B cell (primary cell): ENCODE measurements around the gene ACACB. TPM values are rescaled to one million over a fixed set of nuclear protein-coding genes. Genes with fewer than 3 reads are reported as not detected.

Experiments
- ATAC-seq: fragments of 200-7000 bp; cut with Tn5 transposase; one replicate; pipeline ENCODE4 v1.10.0; 2021; ENCODE audit warnings: low read depth, mild to moderate bottlenecking, moderate number of reproducible peaks, moderate library complexity
- CTCF ChIA-PET: fragments of 350-600 bp; sonication (Branson Sonifier 250); formaldehyde crosslinking; loops from one replicate; lab custom pipeline; 2021; ENCODE audit warnings: antibody characterized with exemption, inconsistent platforms; lab: Charles Lee
- POLR2A ChIA-PET: fragments of 350-600 bp; sonication (Branson Sonifier 250); formaldehyde crosslinking; loops from one replicate; lab custom pipeline; 2021; ENCODE audit warnings: antibody characterized with exemption; lab: Charles Lee
- DNase-seq: peaks from one replicate; pipeline ENCODE4 v3.0.0; 2013
- H2AFZ ChIP-seq: 2 replicates; pipeline ENCODE4 v1.6.1; 2012; ENCODE audit warnings: mild to moderate bottlenecking, low read depth, low read length; ENCODE audit not compliant: insufficient read depth, poor library complexity, severe bottlenecking
- H3K27ac ChIP-seq, 2 donors: 1 replicate in 1 of 2; 2 replicates in 1 of 2; pipeline ENCODE4 v1.5.1; 2012 to 2013; ENCODE audit warnings: low read length in 2 of 2, mild to moderate bottlenecking in 2 of 2, moderate library complexity in 1 of 2
- H3K27me3 ChIP-seq, 4 experiments: fragments of 200-600 bp in 1 of 4; sonication (generic) in 1 of 4; replicated peaks in 1 of 4; 1 replicate in 2 of 4; 2 replicates in 2 of 4; pipeline versions ENCODE4 v1.6.1 to v1.7.0; 2013 to 2016; ENCODE audit warnings: low read length in 3 of 4, mild to moderate bottlenecking in 2 of 4, mixed read lengths in 1 of 4, moderate library complexity in 1 of 4; ENCODE audit not compliant: insufficient read depth in 4 of 4, control insufficient read depth in 3 of 4; ENCODE audit errors: control extremely low read depth in 1 of 4
- H3K36me3 ChIP-seq, 2 experiments: replicated peaks in 1 of 2; 1 replicate in 1 of 2; 2 replicates in 1 of 2; pipeline versions ENCODE4 v1.6.1 to v1.7.1; 2013; ENCODE audit warnings: low read length in 1 of 2; ENCODE audit not compliant: insufficient read depth in 2 of 2, control insufficient read depth in 1 of 2; ENCODE audit errors: control extremely low read depth in 1 of 2, extremely low read depth in 1 of 2
- H3K4me1 ChIP-seq, 2 donors: fragments of 200-600 bp in 1 of 2; sonication (generic) in 1 of 2; 1 replicate in 1 of 2; 2 replicates in 1 of 2; pipeline versions ENCODE4 v1.5.1 to v1.6.1; 2013 to 2017; ENCODE audit warnings: low read length in 2 of 2; ENCODE audit not compliant: control insufficient read depth in 2 of 2, insufficient read depth in 2 of 2
- H3K4me2 ChIP-seq: replicated peaks from 2 replicates; pipeline ENCODE3; 2012; ENCODE audit warnings: mild to moderate bottlenecking, low read depth, low read length; ENCODE audit not compliant: poor library complexity, severe bottlenecking
- H3K4me3 ChIP-seq, 5 experiments: fragments of 200-600 bp in 1 of 5; sonication (generic) in 1 of 5; 1 replicate in 3 of 5; 2 replicates in 2 of 5; pipeline versions ENCODE4 v1.5.1 to v1.7.0; 2011 to 2016; ENCODE audit warnings: low read length in 4 of 5, mild to moderate bottlenecking in 4 of 5, low read depth in 2 of 5, control low read depth in 1 of 5, moderate library complexity in 1 of 5; ENCODE audit not compliant: insufficient read depth in 1 of 5; ENCODE audit errors: control extremely low read depth in 1 of 5, extremely low read depth in 1 of 5
- H3K79me2 ChIP-seq: fragments of 200-600 bp; sonication (generic); one replicate; pipeline ENCODE4 v1.6.0; 2016; ENCODE audit warnings: low read length; ENCODE audit not compliant: control insufficient read depth, insufficient read depth
- H3K9ac ChIP-seq: fragments of 200-600 bp; sonication (generic); 2 replicates; pipeline ENCODE4 v1.6.1; 2017; ENCODE audit warnings: mild to moderate bottlenecking, low read length, moderate library complexity
- H3K9me3 ChIP-seq, 3 donors: one replicate each; pipeline versions ENCODE4 v1.6.1 to v1.7.1; 2013; ENCODE audit warnings: low read length in 2 of 3; ENCODE audit not compliant: control insufficient read depth in 2 of 3, insufficient read depth in 1 of 3; ENCODE audit errors: control extremely low read depth in 1 of 3
- H4K20me1 ChIP-seq: 2 replicates; pipeline ENCODE4 v1.6.0; 2012; ENCODE audit warnings: mild to moderate bottlenecking, low read length; ENCODE audit not compliant: insufficient read depth, control insufficient read depth, poor library complexity, severe bottlenecking
- H3K27ac Mint-ChIP-seq: one replicate; pipeline ENCODE4 v1.8.0; 2021; ENCODE audit warnings: mixed read lengths
- H3K27me3 Mint-ChIP-seq: one replicate; pipeline ENCODE4 v1.8.0; 2021; ENCODE audit warnings: mixed read lengths
- H3K4me1 Mint-ChIP-seq: one replicate; pipeline ENCODE4 v1.8.0; 2021; ENCODE audit warnings: mixed read lengths
- H3K4me3 Mint-ChIP-seq: one replicate; pipeline ENCODE4 v1.8.0; 2021; ENCODE audit warnings: mixed read lengths
- H3K9me3 Mint-ChIP-seq: one replicate; pipeline ENCODE4 v1.8.0; 2022; ENCODE audit warnings: mixed read lengths; ENCODE audit not compliant: insufficient read depth
- CTCF ChIP-seq: fragments of 200-600 bp; IDR thresholded peaks from one replicate; pipeline ENCODE4 v1.8.0; 2022; ENCODE audit warnings: antibody characterized with exemption, mild to moderate bottlenecking
- EZH2 ChIP-seq: IDR thresholded peaks from 2 replicates; pipeline ENCODE4 v1.6.1; 2012; ENCODE audit warnings: borderline replicate concordance, low read depth, mild to moderate bottlenecking, moderate library complexity, low read length; ENCODE audit not compliant: insufficient read depth, poor library complexity, severe bottlenecking
- WGBS: methylation state at CpG from one replicate; pipeline ENCODE4 v1.1.5; 2013; ENCODE audit warnings: missing lambda C conversion rate; ENCODE audit not compliant: insufficient coverage; 5-methylcytosine and 5-hydroxymethylcytosine counted together
- intact Hi-C: fragments of 100-400 bp; cut with micrococcal nuclease; formaldehyde crosslinking; loops from one replicate; pipeline ENCODE4 v1.10.0; 2022
- polyA plus RNA-seq: library from polyadenylated mRNA; depleted of rRNA; stranded (reverse); fragments of >200 nt; gene quantifications from 2 replicates; pipeline ENCODE4 v1.2.3, GENCODE V29; 2012
- total RNA-seq, 2 donors: library from RNA; stranded (reverse); fragments of 120-200 nt in 1 of 2; gene quantifications; 1 replicate in 1 of 2; 2 replicates in 1 of 2; pipeline versions ENCODE4 v1.2.3 to v1.2.4, GENCODE V29; 2013 to 2022

The ACACB gene
- total and polyA plus RNA-seq, 2 donors (not counting 1 experiment from before 2014, with no cell fraction given) = 7.4 to 27.5 TPM

GRCh38 chr12:109261087-109261486 lies 144.7 kb downstream of the ACACB start:
- no peaks in the 10 kb centered on the region for H3K4me1 ChIP-seq
- no peak overlapping the region for H2AFZ ChIP-seq
- no peak overlapping the region for H3K4me3 ChIP-seq
- H3K27ac Mint-ChIP-seq = no peak overlapping the region
- H3K9ac ChIP-seq = no peak overlapping the region
- H3K9me3 Mint-ChIP-seq = peaks cover 2% of the 10 kb centered on the region
- H3K27ac ChIP-seq = no peak overlapping the region
- no peak overlapping the region for H3K4me2 ChIP-seq
- no peak for DNase-seq
- POLR2A ChIA-PET = no interaction called here
- no peak for ATAC-seq
- H4K20me1 ChIP-seq = no peaks in the 10 kb centered on the region
- no peaks in the 10 kb centered on the region for H3K27me3 Mint-ChIP-seq
- CTCF ChIA-PET = no interaction called here
- intact Hi-C loops = no loop called here
- H3K9me3 ChIP-seq = peaks cover 0 to 12% (median 0%) of the 10 kb centered on the region in 3 donors
- no peak for TF ChIP-seq EZH2
- H3K4me1 Mint-ChIP-seq = no peaks in the 10 kb centered on the region
- no CpG with 5 or more reads among the region's 1 CpG for WGBS
- H3K4me3 Mint-ChIP-seq = no peak overlapping the region
- no peaks in the 10 kb centered on the region for H3K79me2 ChIP-seq
- no peaks in the 10 kb centered on the region for H3K27me3 ChIP-seq
- H3K36me3 ChIP-seq = no peaks in the 10 kb centered on the region

GRCh38 chr12:109261939-109262338 lies 145.6 kb downstream of the ACACB start:
- H4K20me1 ChIP-seq = no peaks in the 10 kb centered on the region
- Mint-ChIP-seq H3K27me3 (no peaks in the 10 kb centered on the region), H3K9me3 (peaks cover 2% of the 10 kb centered on the region), H3K4me1 (no peaks in the 10 kb centered on the region), H3K27ac (no peak overlapping the region), H3K4me3 (no peak overlapping the region)
- no peak overlapping the region for H2AFZ ChIP-seq
- no peaks in the 10 kb centered on the region for H3K36me3 ChIP-seq
- 71% methylated on average over 1 of the region's 2 CpGs for WGBS
- H3K27ac ChIP-seq = no peak overlapping the region
- H3K79me2 ChIP-seq = no peaks in the 10 kb centered on the region
- H3K27me3 ChIP-seq = no peaks in the 10 kb centered on the region
- no peaks in the 10 kb centered on the region for H3K4me1 ChIP-seq
- TF ChIP-seq EZH2 (no peak), CTCF (no peak)
- H3K4me2 ChIP-seq = no peak overlapping the region
- ATAC-seq = no peak
- peaks cover 0 to 12% (median 0%) of the 10 kb centered on the region in 3 donors for H3K9me3 ChIP-seq
- no peak overlapping the region for H3K9ac ChIP-seq
- intact Hi-C loops = no loop called here
- POLR2A ChIA-PET = no interaction called here
- CTCF ChIA-PET = no interaction called here
- no peak overlapping the region for H3K4me3 ChIP-seq
- DNase-seq = no peak
